ENCODE data around the gene INF2. TPM values are rescaled to one million over a fixed set of nuclear protein-coding genes. Genes with fewer than 3 reads are reported as not detected.

The INF2 gene
- total RNA-seq, 1 donor from 2014 or later = 249 TPM

Other genes starting within 250 kb of the INF2 start
- 0.21 TPM for gene C14orf180, start 109.9 kb upstream of the INF2 start, total RNA-seq
- gene TMEM179, start 84.8 kb upstream of the INF2 start, total RNA-seq = not detected
- 30.2 TPM for gene ADSS1, start 34.6 kb downstream of the INF2 start, total RNA-seq
- gene SIVA1, start 63.5 kb downstream of the INF2 start, total RNA-seq = 410 TPM
- 112 TPM for gene AKT1, start 106.1 kb downstream of the INF2 start, total RNA-seq
- 23.5 TPM for gene ZBTB42, start 111.5 kb downstream of the INF2 start, total RNA-seq
- 39.1 TPM for gene CEP170B, start 175.7 kb downstream of the INF2 start, total RNA-seq
- not detected for gene PLD4, start 235.3 kb downstream of the INF2 start, total RNA-seq